MG63 (cell line): Measurements from ENCODE around the gene CELF2. TPM values are rescaled to one million over a fixed set of nuclear protein-coding genes. Genes with fewer than 3 reads are reported as not detected.

Experiments
- DNase-seq: peaks from one replicate; pipeline ENCODE4 v3.0.0-alpha.2; 2020
- H3K27me3 ChIP-seq: fragments of 250-450 bp; sonication (Bioruptor Pico); 2 replicates; pipeline ENCODE4 v1.5.1; 2020; ENCODE audit warnings: mild to moderate bottlenecking, moderate library complexity
- H3K36me3 ChIP-seq: fragments of 250-450 bp; sonication (Bioruptor Pico); 2 replicates; pipeline ENCODE4 v1.5.1; 2020; ENCODE audit warnings: mild to moderate bottlenecking, moderate library complexity
- H3K4me3 ChIP-seq: fragments of 250-450 bp; sonication (Bioruptor Pico); 2 replicates; pipeline ENCODE4 v1.5.1; 2020; ENCODE audit warnings: mild to moderate bottlenecking, moderate library complexity
- H3K9me3 ChIP-seq: fragments of 250-450 bp; sonication (Bioruptor Pico); 2 replicates; pipeline ENCODE4 v1.5.1; 2020; ENCODE audit warnings: mild to moderate bottlenecking, moderate library complexity
- total RNA-seq: library from RNA; depleted of rRNA; stranded (reverse); fragments of >200 nt; shearing (Covaris generic); gene quantifications from 2 replicates; pipeline ENCODE4 v1.2.3, GENCODE V29; 2014; ENCODE audit warnings: low replicate concordance

Gene CELF2
- total RNA-seq, 1 experiment from 2014 or later = 1.5 TPM

GRCh38 chr10:11065567-11065966 is 47.9 kb downstream of the CELF2 start:
- Histone ChIP-seq H3K36me3 (no peaks in the 10 kb centered on the region), H3K4me3 (no peak overlapping the region), H3K27me3 (no peaks in the 10 kb centered on the region), H3K9me3 (peaks cover 3% of the 10 kb centered on the region)
- DNase-seq = no peak

- Histone ChIP-seq H3K9me3 (peaks cover 3% of the 10 kb centered on the region), H3K4me3 (no peak overlapping the region), H3K36me3 (no peaks in the 10 kb centered on the region), H3K27me3 (no peaks in the 10 kb centered on the region)
- no peak for DNase-seq
Observed at GRCh38 chr10:11066520-11066919, 48.8 kb downstream of the CELF2 start.

GRCh38 chr10:11068861-11069633 is 51.4 kb downstream of the CELF2 start:
- DNase-seq = no peak
- Histone ChIP-seq H3K4me3 (no peak overlapping the region), H3K36me3 (no peaks in the 10 kb centered on the region), H3K9me3 (no peaks in the 10 kb centered on the region), H3K27me3 (no peaks in the 10 kb centered on the region)

- no peak overlapping the region for H3K4me3 ChIP-seq
- DNase-seq = no peak
Observed at GRCh38 chr10:11073410-11073809, 55.7 kb downstream of the CELF2 start.

GRCh38 chr10:11074536-11075267 is 57.0 kb downstream of the CELF2 start:
- no peak for DNase-seq
- Histone ChIP-seq H3K4me3 (no peak overlapping the region), H3K27me3 (no peaks in the 10 kb centered on the region), H3K9me3 (no peaks in the 10 kb centered on the region), H3K36me3 (no peaks in the 10 kb centered on the region)

More at GRCh38 chr10:11073410-11073809, 55.7 kb downstream of the CELF2 start:
- no peaks in the 10 kb centered on the region for H3K9me3 ChIP-seq
- H3K36me3 ChIP-seq = no peaks in the 10 kb centered on the region
- H3K27me3 ChIP-seq = no peaks in the 10 kb centered on the region

- no peak for DNase-seq
- Histone ChIP-seq H3K9me3 (no peaks in the 10 kb centered on the region), H3K27me3 (no peaks in the 10 kb centered on the region), H3K36me3 (no peaks in the 10 kb centered on the region), H3K4me3 (no peak overlapping the region)
Observed at GRCh38 chr10:11076221-11076620, 58.5 kb downstream of the CELF2 start.

- Histone ChIP-seq H3K27me3 (no peaks in the 10 kb centered on the region), H3K36me3 (no peaks in the 10 kb centered on the region), H3K4me3 (no peak overlapping the region), H3K9me3 (no peaks in the 10 kb centered on the region)
- DNase-seq = no peak
Observed at GRCh38 chr10:11080564-11080984, 62.9 kb downstream of the CELF2 start.

- H3K4me3 ChIP-seq = no peak overlapping the region
- no peak for DNase-seq
- H3K9me3 ChIP-seq = no peaks in the 10 kb centered on the region
- H3K27me3 ChIP-seq = no peaks in the 10 kb centered on the region
- no peaks in the 10 kb centered on the region for H3K36me3 ChIP-seq
Observed at GRCh38 chr10:11081408-11081807, 63.7 kb downstream of the CELF2 start.

- Histone ChIP-seq H3K27me3 (no peaks in the 10 kb centered on the region), H3K9me3 (no peaks in the 10 kb centered on the region), H3K36me3 (no peaks in the 10 kb centered on the region), H3K4me3 (no peak overlapping the region)
- no peak for DNase-seq
Observed at GRCh38 chr10:11082526-11082925, 64.9 kb downstream of the CELF2 start.

GRCh38 chr10:11083051-11083450 is 65.4 kb downstream of the CELF2 start:
- Histone ChIP-seq H3K36me3 (no peaks in the 10 kb centered on the region), H3K4me3 (no peak overlapping the region), H3K9me3 (no peaks in the 10 kb centered on the region), H3K27me3 (no peaks in the 10 kb centered on the region)
- no peak for DNase-seq

- H3K4me3 ChIP-seq = no peak overlapping the region
- no peak for DNase-seq
- H3K9me3 ChIP-seq = no peaks in the 10 kb centered on the region
- H3K27me3 ChIP-seq = no peaks in the 10 kb centered on the region
- no peaks in the 10 kb centered on the region for H3K36me3 ChIP-seq
Observed at GRCh38 chr10:11085545-11085944, 67.9 kb downstream of the CELF2 start.

- no peaks in the 10 kb centered on the region for H3K9me3 ChIP-seq
- H3K36me3 ChIP-seq = no peaks in the 10 kb centered on the region
- DNase-seq = no peak
- no peak overlapping the region for H3K4me3 ChIP-seq
- no peaks in the 10 kb centered on the region for H3K27me3 ChIP-seq
Observed at GRCh38 chr10:11086177-11086840, 68.6 kb downstream of the CELF2 start.

GRCh38 chr10:11087372-11087771 is 69.7 kb downstream of the CELF2 start:
- H3K36me3 ChIP-seq = no peaks in the 10 kb centered on the region
- H3K27me3 ChIP-seq = no peaks in the 10 kb centered on the region
- DNase-seq = no peak
- no peak overlapping the region for H3K4me3 ChIP-seq
- no peaks in the 10 kb centered on the region for H3K9me3 ChIP-seq

GRCh38 chr10:11088709-11089108 is 71.0 kb downstream of the CELF2 start:
- Histone ChIP-seq H3K27me3 (no peaks in the 10 kb centered on the region), H3K4me3 (no peak overlapping the region), H3K9me3 (no peaks in the 10 kb centered on the region), H3K36me3 (no peaks in the 10 kb centered on the region)
- DNase-seq = no peak

- no peaks in the 10 kb centered on the region for H3K36me3 ChIP-seq
- H3K9me3 ChIP-seq = no peaks in the 10 kb centered on the region
- DNase-seq = no peak
- H3K4me3 ChIP-seq = no peak overlapping the region
- H3K27me3 ChIP-seq = no peaks in the 10 kb centered on the region
Observed at GRCh38 chr10:11089272-11089671, 71.6 kb downstream of the CELF2 start.

- DNase-seq = no peak
- no peaks in the 10 kb centered on the region for H3K27me3 ChIP-seq
- no peaks in the 10 kb centered on the region for H3K36me3 ChIP-seq
- H3K9me3 ChIP-seq = no peaks in the 10 kb centered on the region
- H3K4me3 ChIP-seq = no peak overlapping the region
Observed at GRCh38 chr10:11091517-11092102, 73.9 kb downstream of the CELF2 start.
